Measurements from ENCODE around the gene PTPRH.

DNA sequence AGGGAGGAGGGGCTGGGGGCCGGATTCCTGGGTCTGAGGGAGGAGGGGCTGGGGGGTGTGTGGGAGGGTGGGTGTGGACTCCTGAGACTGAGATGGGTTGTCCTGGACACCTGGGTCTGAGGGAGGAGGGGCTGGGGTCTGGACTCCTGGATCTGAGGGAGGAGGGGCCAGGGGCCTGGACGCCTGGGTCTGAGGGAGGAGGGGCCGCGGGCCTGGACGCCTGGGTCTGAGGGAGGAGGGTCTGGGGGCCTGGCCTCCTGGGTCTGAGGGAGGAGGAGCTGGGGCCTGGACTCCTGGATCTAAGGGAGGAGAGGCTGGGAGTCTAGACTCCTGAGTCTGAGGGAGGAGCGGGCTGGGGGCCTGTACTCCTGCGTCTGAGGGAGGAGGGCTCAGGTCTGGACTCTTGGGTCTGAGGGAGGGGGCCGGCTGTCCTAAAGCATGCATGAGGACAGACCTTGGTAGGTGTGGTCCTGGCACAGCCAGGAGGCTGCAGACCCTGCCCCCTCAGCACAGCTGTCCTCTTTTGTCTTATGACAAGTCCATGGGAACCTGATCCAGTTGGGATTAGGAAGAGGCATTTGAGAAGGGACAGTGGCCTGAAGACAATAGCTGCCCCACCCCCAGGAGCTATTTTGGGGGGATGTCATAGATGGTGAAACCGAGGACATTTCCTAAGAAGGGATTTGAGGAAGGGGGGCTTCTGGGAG lies 61.6 kb downstream of the PTPRH start:
- TF ChIP-seq POLR2AphosphoS5 (IDR thresholded peaks at IDR 0.05; ENCODE audit: low read depth, low read length) (no peak), POLR2A (IDR thresholded peaks at IDR 0.05; ENCODE audit: low read depth, low read length) (no peak)
